Ishikawa (cell line): ENCODE results near the gene TMEM100.

ENCODE experiments used
- CEBPB ChIP-seq: IDR thresholded peaks from 2 replicates; pipeline ENCODE4 v1.6.1; 2012
- EGR1 ChIP-seq: IDR thresholded peaks from 2 replicates; pipeline ENCODE4 v1.6.1; 2012
- EP300 ChIP-seq: IDR thresholded peaks from 2 replicates; pipeline ENCODE4 v1.6.1; 2012; ENCODE audit warnings: borderline replicate concordance
- FOXM1 ChIP-seq: IDR thresholded peaks from 2 replicates; pipeline ENCODE4 v1.6.1; 2012; ENCODE audit warnings: low read depth, borderline replicate concordance
- MAX ChIP-seq: IDR thresholded peaks from 2 replicates; pipeline ENCODE4 v1.6.1; 2012
- NFIC ChIP-seq: IDR thresholded peaks from 2 replicates; pipeline ENCODE4 v1.6.1; 2012
- REST ChIP-seq: IDR thresholded peaks from 2 replicates; pipeline ENCODE4 v1.6.1; 2012; ENCODE audit warnings: low read depth, mild to moderate bottlenecking
- TAF1 ChIP-seq: IDR thresholded peaks from 2 replicates; pipeline ENCODE4 v1.6.1; 2012; ENCODE audit warnings: low read depth, mild to moderate bottlenecking
- TCF12 ChIP-seq: IDR thresholded peaks from 2 replicates; pipeline ENCODE4 v1.6.1; 2012; ENCODE audit warnings: low read depth
- TEAD4 ChIP-seq: IDR thresholded peaks from 2 replicates; pipeline ENCODE4 v1.6.1; 2012
- USF1 ChIP-seq: IDR thresholded peaks from 2 replicates; pipeline ENCODE4 v1.6.1; 2012
- ZBTB7A ChIP-seq: IDR thresholded peaks from 2 replicates; pipeline ENCODE4 v1.6.1; 2012; ENCODE audit warnings: low read depth

GRCh38 chr17:55742272-55743102 lies 19.8 kb upstream of the TMEM100 start:
- TF ChIP-seq MAX (no peak), TAF1 (no peak), EP300 (no peak), NFIC (no peak), ZBTB7A (no peak), CEBPB (no peak), TEAD4 (no peak), REST (no peak), TCF12 (no peak), FOXM1 (no peak), USF1 (no peak), EGR1 (no peak)
